Caki2 (cell line): ENCODE measurements around the gene GASK1B. TPM values are rescaled to one million over a fixed set of nuclear protein-coding genes. Genes with fewer than 3 reads are reported as not detected.

Source experiments
- DNase-seq: peaks from one replicate; pipeline ENCODE4 v3.0.0-alpha.2; 2015; ENCODE audit warnings: low read depth
- in situ Hi-C: cut with HindIII; loops from 2 replicates; pipeline ENCODE4 v1.10.0; 2016; ENCODE audit warnings: low sequenced_read_pairs, low pct_unique_long_range_greater_than_20kb, mixed read lengths
- total RNA-seq: library from RNA; depleted of rRNA; stranded (reverse); fragments of >200 nt; shearing (Covaris generic); gene quantifications from 2 replicates; pipeline ENCODE4 v1.2.3, GENCODE V29; 2014; ENCODE audit warnings: low replicate concordance

GASK1B gene
- total RNA-seq, 1 experiment from 2014 or later, result 44.9 TPM

DNA sequence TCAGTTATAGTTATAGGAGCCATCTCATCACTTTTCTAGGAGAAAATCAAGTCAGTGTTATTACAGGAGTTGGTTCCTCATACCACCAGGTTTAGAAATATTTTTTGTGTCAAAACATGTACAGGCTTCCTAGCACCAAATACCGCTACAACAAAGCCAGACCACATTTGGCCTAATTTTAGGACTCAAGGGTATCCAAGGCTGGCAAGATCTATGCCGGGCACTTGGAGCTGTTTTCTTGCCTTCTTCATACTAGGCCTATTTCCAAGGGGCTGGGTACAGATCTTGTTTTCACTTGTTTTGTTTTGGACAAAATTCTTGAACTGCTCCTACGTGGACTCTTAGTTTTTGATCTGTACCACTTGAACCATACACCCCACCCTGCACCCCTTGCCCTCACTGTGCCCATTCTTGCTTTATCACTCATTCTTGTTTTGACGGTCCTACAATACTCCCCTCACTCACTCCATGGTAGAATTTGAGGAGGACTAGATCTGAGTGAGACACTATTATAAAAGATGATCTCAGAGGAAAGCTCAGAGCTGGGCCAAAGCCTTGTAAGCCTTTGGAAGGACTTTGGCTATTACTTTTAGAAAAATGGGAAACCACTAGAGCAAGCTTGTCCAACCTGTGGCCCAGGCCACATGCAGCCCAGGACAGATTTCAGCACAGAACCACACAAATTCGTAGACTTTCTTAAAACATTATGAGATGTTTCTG, 19.8 kb upstream of the GASK1B start:
- DNase-seq, result no peak
- in situ Hi-C loops, result no loop called here

DNA sequence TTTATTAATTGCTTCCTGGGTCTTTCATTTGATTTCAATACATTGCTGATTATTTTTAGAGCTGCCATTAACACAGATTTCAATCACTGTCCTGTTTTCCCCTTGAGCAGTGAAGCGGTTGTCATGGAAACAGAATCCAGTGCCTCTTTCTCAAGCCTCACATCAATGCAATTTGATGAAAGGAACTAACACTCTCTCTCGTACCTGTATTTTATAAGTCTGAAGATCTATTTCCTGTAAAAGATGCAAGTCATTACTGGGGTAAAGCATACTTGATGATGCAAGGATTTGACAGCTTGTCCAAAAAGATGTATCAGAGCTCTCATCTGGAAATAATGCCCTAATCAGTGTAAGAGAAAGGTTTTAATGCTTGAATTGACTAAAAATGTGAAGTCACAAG, 17.9 kb upstream of the GASK1B start:
- no peak for DNase-seq
- in situ Hi-C loops, result no loop called here

DNA sequence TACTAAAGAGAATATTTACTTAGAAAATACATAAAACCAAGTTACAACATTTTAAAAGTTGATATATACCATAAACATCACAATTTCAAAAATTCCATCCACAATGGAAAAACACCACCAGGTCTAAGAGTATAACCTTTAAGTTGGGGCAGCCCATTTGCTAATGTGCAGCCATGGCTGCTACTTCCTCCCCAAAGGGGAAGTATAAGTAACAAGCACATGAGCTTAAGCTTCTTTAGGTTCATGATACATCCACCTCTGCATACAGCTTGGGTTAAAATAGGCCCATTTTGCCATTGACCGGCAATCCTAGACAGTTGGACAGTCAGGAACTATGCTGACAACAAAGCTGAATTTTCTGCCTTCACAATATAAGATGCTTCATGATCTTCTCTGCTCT, 16.6 kb upstream of the GASK1B start:
- no peak for DNase-seq

DNA sequence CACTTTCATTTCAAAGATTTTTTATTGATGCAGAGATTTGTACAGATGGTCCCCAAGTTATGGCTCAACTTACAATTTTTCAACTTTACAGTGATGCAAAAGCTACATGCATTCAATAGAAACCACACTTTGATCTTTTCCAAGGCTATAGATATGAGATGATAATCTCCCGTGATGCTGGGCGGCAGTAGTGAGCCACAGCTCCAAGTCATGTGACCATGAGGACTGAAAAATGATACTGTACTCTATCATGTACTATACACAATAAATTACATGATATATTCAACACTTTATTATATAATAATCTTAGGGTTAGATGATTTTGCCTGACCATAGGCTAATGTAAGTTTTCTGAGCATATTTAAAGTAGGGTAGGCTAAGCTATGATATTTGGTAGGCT, 14.0 kb upstream of the GASK1B start:
- in situ Hi-C loops, result no loop called here

More for the DNA sequence above, 16.6 kb upstream of the GASK1B start:
- in situ Hi-C loops, result no loop called here

DNA sequence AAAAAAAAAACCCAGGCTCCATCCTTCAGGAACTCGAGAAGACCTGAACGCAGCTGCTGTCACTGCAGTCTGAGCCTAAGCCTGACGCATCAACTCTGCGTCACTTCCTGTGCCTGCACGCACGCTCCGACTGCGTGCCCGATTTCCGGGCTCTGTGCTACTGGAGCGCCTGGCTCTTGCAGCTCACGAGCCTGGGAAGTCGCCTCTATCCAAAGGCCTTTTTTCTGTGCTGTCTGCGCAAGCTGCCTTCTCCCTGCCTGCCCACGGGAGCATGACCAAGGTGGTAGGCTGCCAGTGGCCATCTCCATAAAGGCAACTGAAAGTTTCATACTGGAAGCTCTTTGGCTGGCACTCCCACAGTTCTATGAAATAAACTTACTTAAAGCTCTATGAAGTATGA, 9.9 kb upstream of the GASK1B start:
- in situ Hi-C loops, result no loop called here
- no peak for DNase-seq

More for the DNA sequence above, 14.0 kb upstream of the GASK1B start:
- DNase-seq, result no peak

DNA sequence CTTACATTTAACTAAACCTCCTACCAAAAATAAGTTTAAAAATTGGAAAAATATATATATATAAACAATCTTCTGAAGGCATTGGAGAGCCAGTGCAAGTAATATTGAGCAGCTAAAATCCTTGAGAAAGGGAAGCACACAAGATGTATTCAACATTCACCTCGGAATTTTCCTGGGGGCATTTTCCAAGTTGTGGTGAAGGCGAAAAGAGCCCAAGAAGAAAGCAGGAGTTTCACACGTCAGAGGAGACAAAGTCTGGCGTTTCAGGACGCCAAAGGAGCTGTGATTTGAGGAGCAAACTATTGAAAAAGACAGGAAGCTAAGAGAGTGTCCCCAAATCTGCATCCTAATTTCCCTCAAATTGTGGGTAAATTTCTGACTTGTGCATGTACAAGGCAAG, 9.1 kb upstream of the GASK1B start:
- no peak for DNase-seq
- in situ Hi-C loops, result no loop called here

DNA sequence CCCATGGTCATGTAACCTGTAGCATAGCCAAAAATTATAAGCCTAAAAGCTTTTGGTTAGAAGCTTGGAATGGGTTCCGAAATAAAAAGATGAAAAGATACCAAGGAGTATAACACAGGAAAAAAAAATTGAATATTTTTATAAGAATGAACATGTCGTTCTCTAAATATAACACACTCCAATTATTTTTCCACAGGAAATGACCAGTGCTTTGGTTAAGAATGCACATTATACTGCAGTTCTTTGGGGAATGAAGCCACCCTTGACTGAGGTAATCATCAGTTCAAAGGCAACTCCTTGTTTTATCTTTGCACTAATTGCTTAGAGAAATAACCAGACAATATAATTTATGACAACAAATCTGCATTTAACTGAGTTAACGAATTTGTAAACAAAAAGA, 6.6 kb upstream of the GASK1B start:
- in situ Hi-C loops, result no loop called here
- DNase-seq, result no peak

DNA sequence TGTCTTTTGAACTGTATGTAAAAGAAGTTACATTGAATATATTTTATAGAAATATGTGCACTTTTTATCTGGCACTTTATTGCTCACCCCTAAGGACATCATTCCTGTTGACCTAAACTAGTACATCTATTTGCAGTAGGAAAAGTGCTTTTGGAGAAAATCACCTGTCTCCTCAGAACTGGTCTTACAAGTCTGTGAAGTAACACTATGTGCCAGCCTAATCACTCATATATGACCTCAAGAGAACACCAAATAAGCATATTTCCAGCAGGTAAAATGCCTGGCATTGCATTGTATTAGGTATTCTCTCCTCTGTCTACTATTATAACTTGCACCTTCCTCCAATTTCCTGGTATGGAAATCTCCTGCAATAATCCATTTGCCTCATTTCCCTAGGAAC, 4.0 kb upstream of the GASK1B start:
- in situ Hi-C loops, result no loop called here
- no peak for DNase-seq

DNA sequence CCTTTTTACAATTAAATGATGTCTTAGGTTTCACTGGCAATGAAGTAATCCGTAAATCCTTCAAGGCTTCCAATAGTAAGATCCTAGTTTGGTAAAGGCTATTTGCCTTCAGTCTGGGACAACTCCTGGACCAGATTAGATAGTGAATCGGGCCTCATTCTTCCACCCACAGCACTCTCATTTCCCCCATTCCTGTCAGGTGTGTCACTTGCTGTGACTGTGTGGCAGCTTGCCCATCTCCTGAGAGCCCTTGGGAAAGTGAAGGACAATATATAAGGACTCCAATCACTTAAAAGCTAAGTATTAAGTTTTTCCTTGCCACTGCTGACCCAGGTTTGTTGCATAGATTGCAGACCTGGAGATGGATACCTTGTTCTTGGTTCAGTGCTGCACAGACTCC, 3.3 kb upstream of the GASK1B start:
- no peak for DNase-seq
- in situ Hi-C loops, result no loop called here

DNA sequence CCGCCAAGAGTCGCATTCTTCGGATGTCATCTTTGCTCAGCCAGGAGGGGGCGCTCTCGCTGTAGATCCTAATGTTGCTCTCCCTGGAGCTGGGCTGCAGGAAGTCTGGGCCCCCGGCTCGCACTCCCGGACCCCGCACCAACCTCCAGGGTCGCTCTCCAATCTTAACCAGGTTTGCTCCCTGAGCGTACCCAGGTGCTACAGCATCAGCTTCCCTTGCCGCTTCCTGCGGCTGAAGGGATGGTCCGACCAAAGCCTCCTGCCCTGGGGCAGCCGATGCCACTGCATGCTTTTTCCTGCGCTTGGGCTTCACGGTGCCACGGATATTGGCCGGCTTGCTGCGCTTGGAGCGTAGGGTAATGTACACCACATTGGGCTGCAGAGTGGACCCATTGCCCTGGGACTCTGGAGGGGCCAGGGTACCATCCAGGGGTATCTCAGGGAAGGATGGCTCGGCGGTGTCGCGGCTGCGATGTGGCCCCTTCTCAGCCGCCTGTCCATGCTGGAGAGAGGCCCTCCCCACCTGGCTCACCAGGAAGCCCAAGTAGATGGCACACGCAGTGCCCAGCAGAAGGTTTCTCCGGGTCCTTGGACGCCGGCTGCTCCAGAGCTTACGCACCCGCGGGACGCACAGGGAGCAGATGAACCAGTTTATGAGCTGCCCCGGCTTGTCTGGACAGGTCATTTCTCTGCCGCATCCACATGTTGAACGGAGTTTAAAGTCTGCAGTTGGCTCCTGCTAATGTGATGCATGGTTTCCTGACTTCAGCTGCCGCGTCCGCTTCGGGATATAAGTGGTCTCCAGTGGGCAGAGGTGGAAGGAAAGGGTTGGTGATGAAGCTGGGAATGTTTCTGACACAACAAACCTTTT, 1.9 kb downstream of the GASK1B start:
- in situ Hi-C loops, result loop anchor here (25.0 kb wide), 1 partner anchor 159 kb away; no protein-coding TSS in a partner anchor
- peak; percentile 85 for DNase-seq

DNA sequence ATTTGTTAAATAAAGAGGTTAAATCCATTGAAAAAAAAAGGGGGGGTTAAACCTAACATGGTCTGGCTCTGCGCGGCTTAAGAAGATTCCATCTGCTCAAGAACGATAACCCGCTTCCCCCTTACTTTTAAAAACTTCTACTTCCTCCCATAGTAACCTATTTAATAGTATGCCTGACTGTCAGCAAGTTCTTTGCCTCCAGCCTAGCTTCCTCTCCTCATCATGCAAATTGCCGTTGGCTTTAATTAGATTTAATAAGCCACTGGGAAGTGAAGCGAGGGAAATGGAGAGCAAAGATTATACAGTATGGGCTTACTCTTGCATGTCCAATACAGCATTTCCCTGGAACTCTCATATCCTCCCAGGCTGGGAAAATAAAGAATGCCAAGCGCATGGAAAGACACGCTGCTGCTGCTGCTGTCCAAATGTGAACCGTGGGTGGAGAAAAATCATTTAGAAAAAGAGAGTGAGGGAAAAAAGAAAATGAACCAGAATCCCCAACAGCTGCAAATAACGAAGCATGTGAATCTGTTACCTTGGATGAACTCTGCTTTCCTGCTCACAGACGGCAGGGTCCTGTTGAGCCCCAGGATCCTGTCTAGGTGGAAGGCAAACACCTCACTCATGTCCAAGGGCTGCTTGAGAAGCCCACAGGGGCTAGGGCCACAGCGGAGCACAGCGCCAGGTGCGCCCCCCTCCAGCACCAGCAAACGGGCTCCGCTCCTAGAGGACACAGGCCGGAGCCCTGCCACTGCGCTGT, 2.7 kb downstream of the GASK1B start:
- DNase-seq, result peak; percentile 80
- in situ Hi-C loops, result loop anchor here (25.0 kb wide), 1 partner anchor 158 kb away; no protein-coding TSS in a partner anchor

DNA sequence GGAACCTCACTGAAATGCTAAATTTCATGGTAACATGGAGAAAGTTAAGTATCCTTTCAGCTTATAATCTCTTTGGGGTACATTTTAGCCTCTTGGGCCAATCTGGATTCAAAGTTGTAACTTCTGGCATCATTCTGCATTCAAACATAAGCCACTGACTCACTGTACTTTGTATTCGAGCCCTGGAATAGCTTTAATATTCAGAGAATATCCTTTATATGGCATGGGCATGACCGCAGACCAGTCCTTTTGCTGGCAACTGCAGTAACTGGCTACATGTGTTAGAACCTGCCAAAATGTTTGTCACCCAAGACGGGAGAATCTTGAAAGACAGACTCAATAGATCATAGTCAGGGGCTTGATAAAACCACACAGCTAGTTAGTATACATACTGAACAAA, 3.3 kb downstream of the GASK1B start:
- no peak for DNase-seq
- in situ Hi-C loops, result loop anchor here (25.0 kb wide), 1 partner anchor 157 kb away; no protein-coding TSS in a partner anchor

DNA sequence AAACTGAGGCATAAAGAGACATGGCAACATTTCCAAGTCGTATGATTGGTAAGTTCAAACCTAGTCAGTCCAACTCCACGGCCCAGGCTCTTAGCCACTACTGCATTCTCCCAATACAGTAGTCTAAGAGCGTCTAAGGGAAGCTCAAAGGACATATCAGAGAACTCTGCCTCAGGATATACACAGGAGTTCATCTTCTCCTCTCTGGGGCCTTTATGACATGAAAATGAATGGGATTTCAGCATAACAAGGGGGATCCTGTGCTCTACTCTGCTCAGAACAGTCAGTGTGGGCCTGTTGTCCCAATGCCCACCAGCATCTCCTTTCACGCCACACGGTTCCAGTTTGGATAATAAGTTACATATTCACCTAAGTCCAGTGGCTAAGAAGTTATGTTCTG, 4.2 kb downstream of the GASK1B start:
- no peak for DNase-seq
- in situ Hi-C loops, result loop anchor here (25.0 kb wide), 1 partner anchor 156 kb away; no protein-coding TSS in a partner anchor

DNA sequence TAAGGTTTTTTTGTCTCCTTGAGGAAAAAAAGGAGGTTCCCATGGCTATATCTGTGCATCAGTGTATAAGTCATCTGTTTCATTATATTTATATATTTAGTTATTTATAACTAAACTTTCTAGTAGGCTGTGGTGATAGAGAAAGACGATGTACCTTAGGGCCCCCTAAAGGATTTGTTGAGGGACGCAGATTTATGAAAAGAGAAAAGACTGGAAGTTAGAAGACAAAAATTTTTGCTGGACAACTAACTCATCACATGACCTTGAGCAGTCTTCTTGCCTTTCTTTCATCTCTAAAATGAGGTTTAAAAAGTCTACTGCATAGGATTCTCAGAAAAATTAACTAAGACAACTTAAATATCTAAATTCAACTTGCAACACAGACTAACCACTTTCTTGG, 6.1 kb downstream of the GASK1B start:
- in situ Hi-C loops, result loop anchor here (25.0 kb wide), 1 partner anchor 154 kb away; no protein-coding TSS in a partner anchor
- DNase-seq, result peak; percentile 47

DNA sequence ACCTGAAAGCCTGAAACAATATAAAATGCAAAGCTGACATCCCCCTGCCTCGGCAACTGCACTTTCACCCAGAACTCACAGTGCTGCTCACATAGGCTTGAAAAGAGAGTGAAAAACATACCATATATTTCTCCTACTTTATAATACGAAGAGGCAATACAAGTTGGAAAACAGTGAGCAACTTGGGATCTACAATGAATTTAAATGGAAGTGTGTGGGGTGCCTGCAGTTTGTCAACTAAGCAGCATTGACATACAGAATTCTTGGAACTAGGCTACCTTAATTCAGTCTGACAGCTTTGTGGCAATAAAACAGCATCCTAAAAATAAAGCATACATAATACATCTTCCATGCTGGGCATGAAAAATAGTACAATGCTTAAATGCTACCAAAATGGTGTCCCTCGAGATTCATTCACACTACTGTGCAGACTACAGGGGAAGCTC, 8.0 kb downstream of the GASK1B start:
- DNase-seq, result peak; percentile 26
- in situ Hi-C loops, result loop anchor here (25.0 kb wide), 1 partner anchor 152 kb away; no protein-coding TSS in a partner anchor

DNA sequence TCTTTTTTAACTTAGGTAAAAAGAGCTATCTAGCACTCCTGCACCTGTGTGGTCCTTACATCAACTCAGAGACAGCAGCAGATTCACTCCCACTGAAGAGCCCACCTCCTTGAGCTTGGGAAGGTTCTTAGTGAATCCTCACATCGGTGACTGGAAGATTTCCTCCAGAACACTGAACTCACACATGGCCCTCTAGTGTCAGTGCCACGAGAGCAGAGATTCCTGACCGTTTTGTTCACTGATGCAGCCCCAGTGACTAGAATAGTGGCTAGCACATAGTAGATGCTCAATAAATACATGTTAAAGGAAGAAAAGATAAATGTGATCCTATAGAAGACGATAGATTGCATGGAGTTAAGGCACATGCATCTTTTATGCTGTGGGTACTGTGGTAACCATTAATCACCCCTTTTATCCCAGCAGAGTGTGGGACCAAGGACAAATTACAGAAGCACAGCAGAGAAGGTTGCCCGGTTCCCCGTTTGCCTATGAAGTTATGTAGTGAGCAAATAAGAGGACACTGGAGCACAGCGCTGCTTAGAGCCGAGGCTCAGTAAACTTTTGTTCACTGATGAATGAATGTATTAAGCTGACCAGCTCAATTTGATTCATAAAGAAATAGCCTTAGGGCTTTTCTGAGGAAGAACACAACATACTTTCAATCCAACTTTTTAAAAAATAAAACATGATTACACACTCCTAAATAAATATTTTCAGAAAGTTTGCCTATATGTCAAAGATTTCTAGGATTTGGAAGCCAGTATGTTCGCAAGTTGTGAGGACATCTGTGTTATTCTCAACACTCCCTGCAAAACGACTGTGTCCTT, 8.7 kb downstream of the GASK1B start:
- in situ Hi-C loops, result loop anchor here (25.0 kb wide), 1 partner anchor 152 kb away; no protein-coding TSS in a partner anchor
- peak; percentile 52 for DNase-seq

DNA sequence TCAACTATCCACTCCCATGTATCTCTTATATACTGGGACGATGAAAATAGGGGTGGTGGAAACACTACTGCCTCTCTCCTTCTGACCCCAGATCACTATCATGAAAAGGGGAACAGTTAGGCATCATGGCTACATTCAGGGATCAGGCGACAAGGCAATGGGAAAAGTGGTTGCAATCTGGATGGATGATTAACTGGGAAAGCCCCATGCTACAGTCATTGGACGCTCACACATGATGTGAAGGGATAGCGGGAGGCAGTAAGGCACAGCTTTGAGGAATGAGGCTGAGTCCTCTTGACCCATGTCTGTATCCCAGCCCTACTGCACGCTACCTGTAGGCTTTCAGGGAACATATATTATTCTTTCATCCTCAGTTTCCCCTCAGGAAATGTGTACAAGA, 10.2 kb downstream of the GASK1B start:
- in situ Hi-C loops, result loop anchor here (25.0 kb wide), 1 partner anchor 150 kb away; no protein-coding TSS in a partner anchor
- DNase-seq, result peak; percentile 88
